ENCODE measurements around the gene PTPRD.

DNA sequence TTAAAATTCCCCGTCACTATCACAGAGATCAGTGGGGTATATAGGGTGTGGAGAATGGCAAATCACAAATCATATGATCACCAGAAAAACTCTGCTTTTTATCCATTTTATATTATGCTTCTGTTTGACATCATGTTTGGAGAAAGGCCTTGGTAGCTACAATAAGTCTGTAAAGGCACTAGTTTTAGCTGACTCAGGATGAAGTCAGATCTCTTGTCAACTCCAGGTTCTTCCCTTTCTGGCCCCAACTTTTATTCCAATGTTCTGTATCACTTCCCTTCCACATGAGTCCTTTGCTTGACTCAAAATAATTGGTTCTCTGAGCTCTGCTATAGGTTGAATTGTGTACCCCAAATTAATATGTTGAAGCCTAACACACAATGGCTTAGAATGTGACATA is 484.9 kb downstream of the PTPRD start:
- no peak for TF ChIP-seq POLR2A (IDR thresholded peaks at IDR 0.05)
- TF ChIP-seq, protein P1, sequence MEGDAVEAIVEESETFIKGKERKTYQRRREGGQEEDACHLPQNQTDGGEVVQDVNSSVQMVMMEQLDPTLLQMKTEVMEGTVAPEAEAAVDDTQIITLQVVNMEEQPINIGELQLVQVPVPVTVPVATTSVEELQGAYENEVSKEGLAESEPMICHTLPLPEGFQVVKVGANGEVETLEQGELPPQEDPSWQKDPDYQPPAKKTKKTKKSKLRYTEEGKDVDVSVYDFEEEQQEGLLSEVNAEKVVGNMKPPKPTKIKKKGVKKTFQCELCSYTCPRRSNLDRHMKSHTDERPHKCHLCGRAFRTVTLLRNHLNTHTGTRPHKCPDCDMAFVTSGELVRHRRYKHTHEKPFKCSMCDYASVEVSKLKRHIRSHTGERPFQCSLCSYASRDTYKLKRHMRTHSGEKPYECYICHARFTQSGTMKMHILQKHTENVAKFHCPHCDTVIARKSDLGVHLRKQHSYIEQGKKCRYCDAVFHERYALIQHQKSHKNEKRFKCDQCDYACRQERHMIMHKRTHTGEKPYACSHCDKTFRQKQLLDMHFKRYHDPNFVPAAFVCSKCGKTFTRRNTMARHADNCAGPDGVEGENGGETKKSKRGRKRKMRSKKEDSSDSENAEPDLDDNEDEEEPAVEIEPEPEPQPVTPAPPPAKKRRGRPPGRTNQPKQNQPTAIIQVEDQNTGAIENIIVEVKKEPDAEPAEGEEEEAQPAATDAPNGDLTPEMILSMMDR (IDR thresholded peaks at IDR 0.05 in 8 of 11, conservative IDR thresholded peaks at IDR 0.05 in 3 of 11) = no peak
